Karpas-422 (cell line): ENCODE results near the gene ALK. TPM values are rescaled to one million over a fixed set of nuclear protein-coding genes. Genes with fewer than 3 reads are reported as not detected.

Experiments used
- DNase-seq: peaks from one replicate; pipeline ENCODE4 v3.0.0-alpha.2; 2015
- H2AFZ ChIP-seq: fragments of 200-600 bp; sonication (generic); 2 replicates; pipeline ENCODE4 v1.6.1; 2014; ENCODE audit warnings: antibody characterized with exemption, low read length, mixed read lengths
- H3K27ac ChIP-seq: fragments of 200-600 bp; sonication (generic); 2 replicates; pipeline ENCODE4 v1.5.1; 2014; ENCODE audit warnings: mild to moderate bottlenecking, low read length, moderate library complexity
- H3K27me3 ChIP-seq: fragments of 200-600 bp; sonication (generic); 2 replicates; pipeline ENCODE4 v1.6.1; 2014; ENCODE audit warnings: low read length, mixed read lengths
- H3K36me3 ChIP-seq: fragments of 200-600 bp; sonication (generic); 2 replicates; pipeline ENCODE4 v1.6.1; 2014; ENCODE audit warnings: low read length, mixed read lengths; ENCODE audit not compliant: insufficient read depth
- H3K4me1 ChIP-seq: fragments of 200-600 bp; sonication (generic); 2 replicates; pipeline ENCODE4 v1.6.1; 2014; ENCODE audit warnings: mild to moderate bottlenecking, low read length, mixed read lengths
- H3K4me2 ChIP-seq: fragments of 200-600 bp; sonication (generic); 2 replicates; pipeline ENCODE4 v1.6.1; 2014; ENCODE audit warnings: low read length, low read depth, mild to moderate bottlenecking; ENCODE audit not compliant: poor library complexity, severe bottlenecking
- H3K4me3 ChIP-seq: fragments of 200-600 bp; sonication (generic); 2 replicates; pipeline ENCODE4 v1.5.1; 2014; ENCODE audit warnings: mild to moderate bottlenecking, antibody characterized with exemption, low read length, mixed read lengths
- H3K79me2 ChIP-seq: fragments of 200-600 bp; sonication (generic); 2 replicates; pipeline ENCODE4 v1.6.1; 2014; ENCODE audit warnings: mild to moderate bottlenecking, low read length, mixed read lengths
- H3K9ac ChIP-seq: fragments of 200-600 bp; sonication (generic); 2 replicates; pipeline ENCODE4 v1.6.0; 2014; ENCODE audit warnings: low read length
- H3K9me2 ChIP-seq: fragments of 200-600 bp; sonication (generic), shearing (Covaris generic); replicated peaks from 2 replicates; pipeline ENCODE4 v1.6.0; 2014; ENCODE audit warnings: mild to moderate bottlenecking, low read length, moderate library complexity; ENCODE audit not compliant: insufficient read depth
- H3K9me3 ChIP-seq: fragments of 300-700, 200-600 bp; sonication (generic); 2 replicates; pipeline ENCODE4 v1.6.1; 2014; ENCODE audit warnings: low read length, mixed read lengths
- H4K20me1 ChIP-seq: fragments of 200-600 bp; sonication (generic); 2 replicates; pipeline ENCODE4 v1.6.1; 2014; ENCODE audit warnings: mild to moderate bottlenecking, antibody characterized with exemption, low read length, low read depth; ENCODE audit not compliant: insufficient read depth
- total RNA-seq: library from RNA; depleted of rRNA; stranded (reverse); fragments of >200 nt; shearing (Covaris generic); gene quantifications from 2 replicates; pipeline ENCODE4 v1.2.3, GENCODE V29; 2014; ENCODE audit warnings: low replicate concordance

ALK gene
- total RNA-seq, 1 experiment from 2014 or later, result not detected

DNA sequence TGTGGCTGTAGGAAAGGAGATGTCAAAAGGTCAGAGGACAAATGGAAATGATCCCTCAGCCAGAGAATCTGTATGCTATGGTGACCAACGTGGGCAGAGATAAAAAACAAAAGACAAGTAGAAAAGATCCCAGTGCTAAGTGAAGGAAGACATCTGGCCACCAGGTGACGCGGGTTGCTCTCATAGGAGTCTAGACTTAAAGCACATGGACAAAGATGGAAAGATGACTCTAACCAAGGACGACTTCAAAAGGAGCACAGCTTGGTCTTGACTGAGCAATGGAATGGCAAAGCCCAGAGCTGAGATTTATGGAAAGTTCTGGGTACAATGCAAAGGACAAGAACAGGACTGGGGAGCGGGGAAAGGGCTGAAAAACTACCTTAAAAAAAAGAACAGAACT lies 709.4 kb downstream of the ALK start:
- no peaks in the 10 kb centered on the region for H4K20me1 ChIP-seq
- no peaks in the 10 kb centered on the region for H3K4me1 ChIP-seq
- H3K27ac ChIP-seq, result no peak overlapping the region
- no peaks in the 10 kb centered on the region for H3K9me2 ChIP-seq
- H3K36me3 ChIP-seq, result no peaks in the 10 kb centered on the region
- no peaks in the 10 kb centered on the region for H3K9me3 ChIP-seq
- H3K4me3 ChIP-seq, result no peak overlapping the region
- no peaks in the 10 kb centered on the region for H3K27me3 ChIP-seq
- H3K9ac ChIP-seq, result no peak overlapping the region
- H2AFZ ChIP-seq, result no peak overlapping the region
- DNase-seq, result no peak
- H3K79me2 ChIP-seq, result no peaks in the 10 kb centered on the region
- no peak overlapping the region for H3K4me2 ChIP-seq

DNA sequence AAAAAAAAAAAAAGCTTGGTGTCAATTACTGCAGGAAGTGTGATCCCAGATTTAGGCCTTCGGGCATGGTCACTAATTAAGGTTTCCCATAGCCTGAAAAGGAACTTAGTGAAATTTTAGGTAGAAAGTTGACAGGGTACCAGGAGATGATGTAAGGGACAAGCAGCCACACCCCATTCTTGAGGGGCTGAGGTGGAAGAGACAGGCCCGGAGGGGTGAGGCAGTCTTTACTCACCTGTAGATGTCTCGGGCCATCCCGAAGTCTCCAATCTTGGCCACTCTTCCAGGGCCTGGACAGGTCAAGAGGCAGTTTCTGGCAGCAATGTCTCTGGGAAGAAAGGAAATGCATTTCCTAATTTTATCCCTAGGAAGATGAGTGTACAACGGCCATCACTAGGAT lies 711.8 kb downstream of the ALK start:
- Histone ChIP-seq H3K27ac (no peak overlapping the region), H4K20me1 (no peaks in the 10 kb centered on the region), H3K27me3 (no peaks in the 10 kb centered on the region), H3K4me1 (no peaks in the 10 kb centered on the region), H3K9me2 (no peaks in the 10 kb centered on the region), H3K4me3 (no peak overlapping the region), H3K4me2 (no peak overlapping the region), H3K79me2 (no peaks in the 10 kb centered on the region), H3K36me3 (no peaks in the 10 kb centered on the region), H3K9me3 (no peaks in the 10 kb centered on the region), H2AFZ (no peak overlapping the region), H3K9ac (no peak overlapping the region)
- DNase-seq, result no peak

DNA sequence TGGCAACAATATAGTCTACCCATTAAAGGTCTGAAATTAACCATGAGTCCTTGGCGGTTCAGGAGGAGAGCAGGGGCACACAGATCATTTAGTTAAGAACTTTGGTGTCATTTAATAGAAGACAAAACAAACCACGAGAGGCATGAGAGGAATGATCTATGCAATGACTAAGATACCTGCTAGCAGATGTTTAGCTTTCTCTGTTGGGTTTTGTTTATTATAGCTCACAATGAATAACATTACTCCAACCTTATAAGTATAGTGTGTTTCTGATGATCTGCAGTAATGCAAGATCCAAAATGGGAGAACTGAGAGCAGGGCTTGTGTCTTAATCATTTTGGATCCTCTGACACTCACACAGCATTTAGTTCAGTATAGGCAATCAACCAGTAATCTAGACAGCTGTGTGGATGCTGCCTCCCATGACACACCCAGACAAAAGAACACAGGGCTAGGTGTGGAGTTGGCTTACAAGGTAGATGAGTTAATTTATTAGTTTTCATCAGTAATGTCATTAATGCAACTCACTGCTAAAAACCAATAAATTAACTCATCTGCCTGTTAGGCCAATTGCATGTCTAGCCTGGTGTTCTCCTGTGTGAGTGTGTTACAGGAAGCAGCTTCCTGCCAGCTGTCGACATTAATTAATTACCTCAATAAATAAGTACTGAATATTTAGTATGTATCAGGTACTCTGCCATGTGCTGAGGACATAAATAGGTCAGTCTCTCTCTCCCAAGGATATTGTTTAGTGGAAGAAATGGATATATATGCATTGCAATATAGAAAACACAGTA lies 713.8 kb downstream of the ALK start:
- Histone ChIP-seq H3K36me3 (no peaks in the 10 kb centered on the region), H3K27ac (no peak overlapping the region), H2AFZ (no peak overlapping the region)

DNA sequence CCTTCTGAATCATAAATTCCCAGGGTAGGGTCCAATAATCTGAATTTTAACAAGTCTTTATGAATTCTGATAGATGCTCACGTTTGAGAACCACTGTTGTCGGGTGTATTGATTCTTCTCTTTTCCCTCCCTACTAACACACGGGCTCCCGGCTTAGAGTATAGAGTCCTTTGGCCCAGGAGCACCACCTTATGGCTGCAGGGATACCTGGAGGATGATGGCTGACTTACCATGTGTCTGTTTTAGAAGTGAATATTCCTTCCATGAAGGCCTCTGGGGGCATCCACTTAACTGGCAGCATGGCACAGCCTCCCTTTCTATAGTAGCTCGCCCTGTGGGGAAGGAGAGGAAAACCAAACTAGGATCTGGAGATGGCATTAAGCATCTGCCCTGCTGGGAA lies 714.4 kb downstream of the ALK start:
- Histone ChIP-seq H3K4me2 (no peak overlapping the region), H3K9me3 (no peaks in the 10 kb centered on the region), H3K27me3 (no peaks in the 10 kb centered on the region), H3K9ac (no peak overlapping the region), H3K9me2 (no peaks in the 10 kb centered on the region), H3K4me3 (no peak overlapping the region), H4K20me1 (no peaks in the 10 kb centered on the region), H3K36me3 (no peaks in the 10 kb centered on the region), H2AFZ (no peak overlapping the region), H3K27ac (no peak overlapping the region), H3K4me1 (no peaks in the 10 kb centered on the region), H3K79me2 (no peaks in the 10 kb centered on the region)
- no peak for DNase-seq

More for the DNA sequence above, 713.8 kb downstream of the ALK start:
- H3K9ac ChIP-seq, result no peak overlapping the region
- no peak for DNase-seq
- no peaks in the 10 kb centered on the region for H3K27me3 ChIP-seq
- H3K9me2 ChIP-seq, result no peaks in the 10 kb centered on the region
- H3K4me3 ChIP-seq, result no peak overlapping the region
- no peaks in the 10 kb centered on the region for H4K20me1 ChIP-seq
- H3K9me3 ChIP-seq, result no peaks in the 10 kb centered on the region
- no peaks in the 10 kb centered on the region for H3K4me1 ChIP-seq
- no peaks in the 10 kb centered on the region for H3K79me2 ChIP-seq
- no peak overlapping the region for H3K4me2 ChIP-seq

DNA sequence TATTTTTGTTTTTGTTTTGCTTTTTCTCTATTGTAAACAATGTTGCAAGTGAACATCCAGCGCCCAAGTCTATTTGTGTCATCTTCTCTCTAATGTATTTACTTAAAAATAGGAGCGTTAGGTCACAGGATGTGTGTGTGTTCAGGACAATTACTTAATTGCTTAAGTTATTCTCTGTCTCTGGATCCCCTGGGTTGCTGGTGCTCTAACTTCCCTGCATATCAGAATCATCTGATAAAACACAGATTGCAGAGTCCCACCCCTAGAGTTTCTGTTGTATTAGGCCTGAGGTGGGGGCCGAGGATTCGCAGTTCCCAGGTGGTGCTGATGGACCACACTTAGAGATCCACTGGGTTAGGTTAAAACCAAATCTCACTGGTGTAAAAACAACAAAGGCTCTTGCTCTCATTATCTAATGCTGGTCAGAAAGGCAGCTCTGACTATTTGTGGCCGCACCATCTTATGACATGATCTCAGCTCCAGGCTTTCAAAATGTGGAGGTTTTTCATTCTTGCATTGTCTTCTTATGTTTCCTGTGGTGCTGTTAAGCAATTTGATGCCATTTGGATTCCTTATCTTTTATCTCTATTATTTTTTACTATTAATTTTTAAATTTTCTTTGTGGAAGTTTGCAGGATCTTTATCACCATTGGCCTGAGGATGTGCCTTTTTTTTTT lies 718.4 kb downstream of the ALK start:
- Histone ChIP-seq H3K27ac (no peak overlapping the region), H3K27me3 (no peaks in the 10 kb centered on the region), H3K9me2 (no peaks in the 10 kb centered on the region)

DNA sequence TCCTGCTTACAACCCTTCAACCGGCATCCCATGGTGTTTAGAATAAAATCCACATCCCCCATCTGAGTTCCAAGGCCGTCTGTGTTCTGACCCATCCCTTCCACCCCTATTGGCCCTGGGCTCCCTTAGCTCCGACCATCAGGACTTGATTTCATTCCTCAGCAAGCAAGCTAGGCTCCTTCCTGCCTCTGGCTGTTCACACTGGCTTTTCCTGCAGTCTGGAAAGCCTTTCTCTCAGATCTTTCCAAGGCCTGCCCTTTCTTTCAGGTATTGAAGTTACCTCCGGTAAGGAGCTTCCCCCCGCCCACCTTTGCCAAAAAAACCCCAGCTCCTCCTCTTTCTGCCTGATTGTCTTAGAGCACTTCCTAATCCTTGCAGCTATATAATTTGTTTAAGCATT lies 719.4 kb downstream of the ALK start:
- no peak for DNase-seq
- no peaks in the 10 kb centered on the region for H3K4me1 ChIP-seq
- no peak overlapping the region for H3K4me3 ChIP-seq
- H3K27ac ChIP-seq, result no peak overlapping the region
- H3K9me2 ChIP-seq, result no peaks in the 10 kb centered on the region
- H3K4me2 ChIP-seq, result no peak overlapping the region
- no peaks in the 10 kb centered on the region for H3K36me3 ChIP-seq
- no peaks in the 10 kb centered on the region for H3K9me3 ChIP-seq
- H3K9ac ChIP-seq, result no peak overlapping the region
- H2AFZ ChIP-seq, result no peak overlapping the region
- no peaks in the 10 kb centered on the region for H3K79me2 ChIP-seq
- H4K20me1 ChIP-seq, result no peaks in the 10 kb centered on the region
- no peaks in the 10 kb centered on the region for H3K27me3 ChIP-seq

More for the DNA sequence above, 718.4 kb downstream of the ALK start:
- no peak for DNase-seq
- H4K20me1 ChIP-seq, result no peaks in the 10 kb centered on the region
- no peaks in the 10 kb centered on the region for H3K4me1 ChIP-seq
- H3K79me2 ChIP-seq, result no peaks in the 10 kb centered on the region
- H3K36me3 ChIP-seq, result no peaks in the 10 kb centered on the region
- no peaks in the 10 kb centered on the region for H3K9me3 ChIP-seq
- no peak overlapping the region for H3K4me2 ChIP-seq
- no peak overlapping the region for H3K4me3 ChIP-seq
- no peak overlapping the region for H3K9ac ChIP-seq
- H2AFZ ChIP-seq, result no peak overlapping the region

DNA sequence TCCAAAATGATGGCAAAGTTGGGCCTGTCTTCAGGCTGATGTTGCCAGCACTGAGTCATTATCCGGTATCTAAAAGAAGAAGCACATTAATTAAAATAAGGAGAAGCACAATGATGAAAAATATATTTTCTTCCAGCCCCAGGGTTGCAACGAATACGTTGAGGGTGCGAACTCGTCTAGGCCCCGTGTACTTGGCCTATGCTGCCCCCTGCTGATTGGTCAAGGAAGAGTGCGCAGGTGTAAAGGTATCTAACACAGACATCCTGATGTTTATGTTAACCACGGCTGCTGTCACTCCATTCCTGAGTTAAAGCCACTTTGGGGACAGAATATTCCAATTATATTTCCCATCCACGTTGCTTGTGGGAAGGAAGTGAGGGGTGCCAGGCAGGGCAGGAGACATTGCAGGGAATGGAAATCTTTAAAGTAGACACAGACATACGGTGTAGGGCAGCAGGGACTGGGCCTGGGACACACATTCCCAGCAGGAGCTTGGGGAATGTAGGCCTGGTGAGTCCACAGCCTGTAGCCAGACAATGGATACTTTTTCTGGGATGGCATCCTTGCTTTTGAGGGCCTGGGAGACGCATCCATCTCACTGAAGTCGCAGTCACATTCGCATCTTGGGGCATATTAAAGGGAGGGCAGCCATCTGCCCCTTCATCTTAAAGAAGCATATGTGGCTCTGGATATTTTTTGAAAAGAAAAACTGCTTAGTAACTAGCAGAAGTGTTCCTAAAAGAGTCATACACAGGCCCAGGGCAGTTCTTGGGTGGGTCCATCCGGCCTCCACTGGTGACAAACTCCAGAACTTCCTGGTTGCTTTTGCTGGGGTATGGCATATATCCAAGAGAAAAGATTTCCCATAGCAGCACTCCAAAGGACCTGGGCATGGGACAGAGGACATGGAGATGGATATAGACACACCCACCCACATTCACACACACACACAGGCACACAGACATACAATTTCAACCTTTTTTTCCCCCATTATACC lies 724.3 kb downstream of the ALK start:
- no peaks in the 10 kb centered on the region for H4K20me1 ChIP-seq
- DNase-seq, result peak; percentile 91
- no peak overlapping the region for H3K4me2 ChIP-seq
- H3K9me2 ChIP-seq, result no peaks in the 10 kb centered on the region
- H3K27ac ChIP-seq, result no peak overlapping the region
- no peak overlapping the region for H2AFZ ChIP-seq
- no peaks in the 10 kb centered on the region for H3K79me2 ChIP-seq
- no peak overlapping the region for H3K4me3 ChIP-seq
- no peaks in the 10 kb centered on the region for H3K36me3 ChIP-seq
- H3K4me1 ChIP-seq, result no peaks in the 10 kb centered on the region
- no peaks in the 10 kb centered on the region for H3K27me3 ChIP-seq
- H3K9ac ChIP-seq, result no peak overlapping the region
- no peaks in the 10 kb centered on the region for H3K9me3 ChIP-seq

DNA sequence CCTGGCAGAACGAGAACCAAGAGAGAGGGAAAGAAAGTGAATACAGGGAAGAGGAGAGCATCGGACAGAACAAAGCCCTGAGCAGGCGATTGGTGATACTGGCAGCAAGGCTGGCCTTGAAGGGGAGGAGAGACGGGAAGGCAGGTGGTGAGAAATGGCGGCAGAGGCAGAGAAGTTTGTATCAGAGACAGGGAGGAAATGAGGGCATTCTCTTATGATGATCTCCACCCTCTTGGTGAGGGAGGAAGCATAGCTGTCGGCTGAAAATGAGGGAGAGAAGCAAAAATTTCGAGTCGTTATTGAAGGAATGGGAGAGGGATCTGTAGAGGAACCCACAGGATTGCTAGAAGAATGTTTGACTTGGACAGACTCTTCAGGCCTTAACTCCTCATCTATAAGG lies 725.6 kb downstream of the ALK start:
- Histone ChIP-seq H2AFZ (no peak overlapping the region), H3K27me3 (no peaks in the 10 kb centered on the region), H3K4me3 (no peak overlapping the region), H3K4me2 (no peak overlapping the region), H3K9me2 (no peaks in the 10 kb centered on the region), H3K27ac (no peak overlapping the region), H3K9me3 (no peaks in the 10 kb centered on the region), H3K36me3 (no peaks in the 10 kb centered on the region), H3K9ac (no peak overlapping the region), H3K79me2 (no peaks in the 10 kb centered on the region), H4K20me1 (no peaks in the 10 kb centered on the region), H3K4me1 (no peaks in the 10 kb centered on the region)
- DNase-seq, result no peak
